Prostate gland (tissue), 2 donors: ENCODE data around the gene KPNA1. TPM values are rescaled to one million over a fixed set of nuclear protein-coding genes. Genes with fewer than 3 reads are reported as not detected.

Source experiments
- DNase-seq: peaks from one replicate; pipeline ENCODE4 v3.0.0-alpha.2; 2019; ENCODE audit warnings: low spot score
- H3K27ac ChIP-seq, 2 donors: fragments of 200-600 bp; sonication (generic); 2 replicates each; pipeline ENCODE4 v1.5.1; 2017 to 2019
- H3K27me3 ChIP-seq: fragments of 200-600 bp; sonication (generic); replicated peaks from 2 replicates; pipeline ENCODE4 v1.5.1; 2019; ENCODE audit not compliant: insufficient read depth
- H3K36me3 ChIP-seq, 2 donors: fragments of 200-600 bp; sonication (generic); 1 replicate in 1 of 2; 2 replicates in 1 of 2; pipeline versions ENCODE4 v1.5.1 to v1.8.1; 2017 to 2019
- H3K4me1 ChIP-seq: fragments of 200-600 bp; sonication (generic); replicated peaks from 2 replicates; pipeline ENCODE4 v1.5.1; 2019
- H3K4me3 ChIP-seq, 2 donors: fragments of 200-600 bp; sonication (generic); 2 replicates each; pipeline ENCODE4 v1.5.1; 2017 to 2019
- H3K9me3 ChIP-seq: fragments of 200-600 bp; sonication (generic); 2 replicates; pipeline ENCODE4 v1.5.1; 2017
- CTCF ChIP-seq, 4 experiments: fragments of 200-600 bp in 2 of 4; fragments of 450-650 bp in 2 of 4; sonication (generic) in 2 of 4; IDR thresholded peaks; 1 replicate in 3 of 4; 2 replicates in 1 of 4; pipeline ENCODE4 v1.5.1; 2016 to 2019; ENCODE audit warnings: antibody characterized with exemption in 4 of 4, mild to moderate bottlenecking in 2 of 4, moderate library complexity in 2 of 4
- POLR2A ChIP-seq: fragments of 450-650 bp; IDR thresholded peaks from one replicate; pipeline ENCODE4 v1.6.1; 2016; ENCODE audit warnings: antibody characterized with exemption, mild to moderate bottlenecking
- POLR2AphosphoS5 ChIP-seq: sonication (generic); formaldehyde crosslinking; IDR thresholded peaks from one replicate; pipeline ENCODE4 v1.6.1; 2017; ENCODE audit warnings: antibody characterized with exemption
- WGBS: methylation state at CpG from one replicate; pipeline ENCODE4 v1.1.5; 2018; 5-methylcytosine and 5-hydroxymethylcytosine counted together
- intact Hi-C: fragments of 100-400 bp; cut with DNase I; formaldehyde crosslinking; loops from one replicate; pipeline ENCODE4 v1.14.2; 2022
- total RNA-seq, 2 donors: library from RNA; depleted of rRNA; stranded (reverse); fragments of >200 nt; gene quantifications; one replicate each; pipeline ENCODE4 v1.1.0, GENCODE V29; 2016

The KPNA1 gene
- total RNA-seq, 2 donors from 2014 or later: 27.1 to 38.7 TPM

GRCh38 chr3:122515870-122516269 is 1.1 kb upstream of the KPNA1 start:
- Histone ChIP-seq H3K27ac (no peak overlapping the region), H3K4me1 (no peaks in the 10 kb centered on the region), H3K27me3 (no peaks in the 10 kb centered on the region), H3K36me3 (no peaks in the 10 kb centered on the region), H3K9me3 (no peaks in the 10 kb centered on the region), H3K4me3 (no peak overlapping the region)
- intact Hi-C loops: loop anchor here (10.0 kb wide), 1 partner anchor 101 kb away; the partner anchor contains the start of gene WDR5B
- no peak for DNase-seq
- 98% methylated on average over 3 of the region's 3 CpGs for WGBS
- no peak for TF ChIP-seq POLR2A
- no peak for TF ChIP-seq CTCF (IDR thresholded peaks at IDR 0.05)
- TF ChIP-seq POLR2AphosphoS5: no peak

- DNase-seq: no peak
- Histone ChIP-seq H3K4me1 (no peaks in the 10 kb centered on the region), H3K9me3 (no peaks in the 10 kb centered on the region), H3K36me3 (no peaks in the 10 kb centered on the region), H3K27me3 (no peaks in the 10 kb centered on the region), H3K27ac (peak overlapping the region; percentile 92 to 96), H3K4me3 (peak overlapping the region; percentile 86 to 87)
- intact Hi-C loops: loop anchor here (10.0 kb wide), 1 partner anchor 100 kb away; the partner anchor contains the start of gene WDR5B
- TF ChIP-seq POLR2A (no peak), CTCF (IDR thresholded peaks at IDR 0.05) (no peak), POLR2AphosphoS5 (no peak)
- WGBS: 40% methylated on average over 19 of the region's 19 CpGs
These were observed 305 bp upstream of the KPNA1 start for GRCh38 chr3:122515020-122515468.

- Histone ChIP-seq H3K27ac (peak overlapping the region; percentile 92 to 96), H3K9me3 (no peaks in the 10 kb centered on the region), H3K36me3 (no peaks in the 10 kb centered on the region), H3K4me3 (peak overlapping the region; percentile 86 to 87), H3K27me3 (no peaks in the 10 kb centered on the region), H3K4me1 (no peaks in the 10 kb centered on the region)
- no peak for DNase-seq
- intact Hi-C loops: loop anchor here (10.0 kb wide), 1 partner anchor 99 kb away; the partner anchor contains the start of gene WDR5B
- 9% methylated on average over 19 of the region's 19 CpGs for WGBS
- TF ChIP-seq POLR2A: no peak
- TF ChIP-seq POLR2AphosphoS5: peak; percentile 53
- TF ChIP-seq CTCF (IDR thresholded peaks at IDR 0.05): no peak
These were observed 1.2 kb downstream of the KPNA1 start for GRCh38 chr3:122513386-122514122.

- H3K9me3 ChIP-seq: no peaks in the 10 kb centered on the region
- H3K4me3 ChIP-seq: no peak overlapping the region
- H3K4me1 ChIP-seq: no peaks in the 10 kb centered on the region
- 88% methylated on average over 15 of the region's 15 CpGs for WGBS
- intact Hi-C loops: loop anchor here (10.0 kb wide), 1 partner anchor 97 kb away; the partner anchor contains the start of gene WDR5B
- H3K27ac ChIP-seq: no peak overlapping the region
- no peaks in the 10 kb centered on the region for H3K27me3 ChIP-seq
- no peaks in the 10 kb centered on the region for H3K36me3 ChIP-seq
- no peak for TF ChIP-seq CTCF (IDR thresholded peaks at IDR 0.05)
- TF ChIP-seq POLR2A: no peak
- no peak for TF ChIP-seq POLR2AphosphoS5
- DNase-seq: no peak
These were observed 2.5 kb downstream of the KPNA1 start for GRCh38 chr3:122512284-122512683.
